Peyer's patch (tissue), 4 donors: ENCODE data around the gene STON2. TPM values are rescaled to one million over a fixed set of nuclear protein-coding genes. Genes with fewer than 3 reads are reported as not detected.
A peak's percentile ranks its signal among the peaks of the same experiment; 100 is the strongest.

ENCODE experiments used
- DNase-seq, 3 donors: peaks; one replicate each; pipeline ENCODE4 v3.0.0-alpha.2; 2017 to 2019
- H3K27ac ChIP-seq, 4 donors: fragments of 200-600 bp; sonication (generic); one replicate each; pipeline ENCODE4 v1.5.1; 2016 to 2019
- H3K27me3 ChIP-seq, 2 donors: fragments of 200-600 bp; sonication (generic); one replicate each; pipeline ENCODE4 v1.5.1; 2019
- H3K36me3 ChIP-seq, 3 donors: fragments of 200-600 bp; sonication (generic); one replicate each; pipeline ENCODE4 v1.5.1; 2016 to 2019
- H3K4me1 ChIP-seq, 4 donors: fragments of 200-600 bp; sonication (generic); one replicate each; pipeline ENCODE4 v1.5.1; 2016 to 2019
- H3K4me3 ChIP-seq, 4 donors: fragments of 200-600 bp; sonication (generic); 1 replicate in 3 of 4; 2 replicates in 1 of 4; pipeline ENCODE4 v1.5.1; 2016 to 2019; ENCODE audit warnings: mild to moderate bottlenecking in 1 of 4
- H3K9me3 ChIP-seq, 4 donors: fragments of 200-600 bp; sonication (generic); one replicate each; pipeline ENCODE4 v1.5.1; 2016 to 2019; ENCODE audit warnings: mild to moderate bottlenecking in 1 of 4
- CTCF ChIP-seq, 6 experiments: fragments of 450-650 bp in 4 of 6; fragments of 200-600 bp in 2 of 6; sonication (generic) in 1 of 6; IDR thresholded peaks; one replicate each; pipeline ENCODE4 v1.5.1; 2017 to 2019; ENCODE audit warnings: antibody characterized with exemption in 6 of 6, mild to moderate bottlenecking in 3 of 6, moderate library complexity in 1 of 6
- POLR2A ChIP-seq, 2 donors: fragments of 450-650 bp; IDR thresholded peaks; one replicate each; pipeline ENCODE4 v1.5.1; 2017; ENCODE audit warnings: antibody characterized with exemption in 2 of 2, mild to moderate bottlenecking in 2 of 2, moderate library complexity in 2 of 2
- total RNA-seq, 4 donors: library from RNA; depleted of rRNA; stranded (reverse); fragments of >200 nt; gene quantifications; one replicate each; pipeline ENCODE4 v1.1.0, GENCODE V29; 2016

The STON2 gene
- total RNA-seq, 4 donors from 2014 or later, result 6.3 to 25.3 (median 13.9) TPM

DNA sequence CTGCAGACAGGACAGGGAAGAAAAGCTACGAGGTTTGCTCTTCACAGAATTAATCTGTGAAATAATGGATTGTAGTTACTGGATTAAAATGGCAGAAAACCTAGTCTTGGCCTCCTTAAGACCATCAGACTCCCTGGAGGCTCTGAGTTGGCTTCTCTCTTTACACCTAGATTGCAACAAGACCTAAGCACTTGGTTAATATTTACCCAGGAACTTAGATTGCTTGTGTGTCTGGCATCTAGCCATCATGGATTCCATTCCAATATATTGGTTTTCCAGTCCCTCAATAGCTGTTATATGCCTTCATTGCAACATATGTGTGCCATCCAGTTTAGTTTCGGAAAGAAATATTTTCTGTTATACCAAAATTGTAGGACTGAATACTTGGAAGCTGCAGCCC is 177.4 kb downstream of the STON2 start:
- no peaks in the 10 kb centered on the region for H3K27me3 ChIP-seq
- H3K9me3 ChIP-seq, result no peaks in the 10 kb centered on the region
- TF ChIP-seq POLR2A (IDR thresholded peaks at IDR 0.05) (no peak), CTCF (IDR thresholded peaks at IDR 0.05) (no peak)
- H3K36me3 ChIP-seq, result no peaks in the 10 kb centered on the region
- no peak overlapping the region for H3K27ac ChIP-seq
- H3K4me3 ChIP-seq, result no peak overlapping the region
- no peak for DNase-seq
- peaks cover 0 to 14% (median 0%) of the 10 kb centered on the region in 4 donors for H3K4me1 ChIP-seq

DNA sequence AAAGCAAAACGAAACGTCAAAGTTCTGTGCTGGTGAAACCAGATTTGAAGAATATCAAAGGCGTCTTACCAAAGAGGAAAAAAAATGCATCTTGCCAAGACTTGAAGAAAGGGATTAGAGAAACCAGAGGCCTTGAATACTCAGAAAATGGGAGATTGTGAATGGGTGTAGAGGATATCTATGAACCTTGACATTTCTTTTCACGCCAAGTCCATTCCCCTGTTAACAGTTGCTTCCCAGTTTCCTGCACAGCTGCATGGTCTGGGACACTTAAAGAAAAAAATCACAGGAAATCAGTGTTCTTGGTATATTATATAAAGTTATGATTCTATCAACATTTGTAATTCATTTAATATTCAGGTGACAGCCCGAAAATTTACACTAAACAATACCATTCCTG is 178.0 kb downstream of the STON2 start:
- Histone ChIP-seq H3K36me3 (no peaks in the 10 kb centered on the region), H3K27me3 (no peaks in the 10 kb centered on the region), H3K4me1 (peaks cover 0 to 18% (median 0%) of the 10 kb centered on the region in 4 donors), H3K27ac (peak overlapping the region in 2 of 4 donors; percentile 95 to 98), H3K4me3 (no peak overlapping the region), H3K9me3 (no peaks in the 10 kb centered on the region)
- DNase-seq, result no peak
- TF ChIP-seq POLR2A (IDR thresholded peaks at IDR 0.05), result no peak
- TF ChIP-seq CTCF (IDR thresholded peaks at IDR 0.05), result no peak

GRCh38 chr14:81221579-81222102 is 178.5 kb downstream of the STON2 start:
- Histone ChIP-seq H3K27ac (peak overlapping the region; percentile 92 to 99 (median 96)), H3K27me3 (no peaks in the 10 kb centered on the region), H3K36me3 (no peaks in the 10 kb centered on the region), H3K9me3 (no peaks in the 10 kb centered on the region), H3K4me1 (peaks cover 0 to 23% (median 0%) of the 10 kb centered on the region in 4 donors), H3K4me3 (peak overlapping the region; percentile 66 to 88 (median 78))
- DNase-seq, result peak in 1 of 3 donors; percentile 26
- no peak for TF ChIP-seq POLR2A (IDR thresholded peaks at IDR 0.05)
- TF ChIP-seq CTCF (IDR thresholded peaks at IDR 0.05), result no peak

GRCh38 chr14:81220830-81221578 is 179.1 kb downstream of the STON2 start, which contains the start of gene GTF2A1:
GTF2A1 (minus strand) TSS chr14:81220959; CDS start chr14:81220518, 441 bp downstream.
- H3K9me3 ChIP-seq, result no peaks in the 10 kb centered on the region
- peak within 1 kb of the TSS; percentile 66 to 88 (median 78) for H3K4me3 ChIP-seq
- H3K27ac ChIP-seq, result peak within 1 kb of the TSS; percentile 92 to 99 (median 96)
- DNase-seq, result peak; percentile 96 to 97 (median 97)
- TF ChIP-seq POLR2A (IDR thresholded peaks at IDR 0.05), result peak; percentile 34 to 97
- TF ChIP-seq CTCF (IDR thresholded peaks at IDR 0.05), result no peak
- H3K4me1 ChIP-seq, result peaks cover 0 to 25% (median 0%) of the 10 kb centered on the region in 4 donors
- peaks cover 0 to 4% (median 0%) of the 10 kb centered on the region in 3 donors for H3K36me3 ChIP-seq
- no peaks in the 10 kb centered on the region for H3K27me3 ChIP-seq

- H3K4me1 ChIP-seq, result peaks cover 0 to 25% (median 0%) of the 10 kb centered on the region in 4 donors
- peak overlapping the region; percentile 66 to 88 (median 78) for H3K4me3 ChIP-seq
- no peaks in the 10 kb centered on the region for H3K27me3 ChIP-seq
- H3K9me3 ChIP-seq, result no peaks in the 10 kb centered on the region
- peak overlapping the region; percentile 92 to 99 (median 96) for H3K27ac ChIP-seq
- peak in 1 of 2 donors; percentile 97 for TF ChIP-seq POLR2A (IDR thresholded peaks at IDR 0.05)
- no peak for TF ChIP-seq CTCF (IDR thresholded peaks at IDR 0.05)
- no peak for DNase-seq
- peaks cover 0 to 9% (median 0%) of the 10 kb centered on the region in 3 donors for H3K36me3 ChIP-seq
Measured at GRCh38 chr14:81220580-81220829, 179.6 kb downstream of the STON2 start.
